ENCODE data around the gene NUCB2. TPM values are rescaled to one million over a fixed set of nuclear protein-coding genes. Genes with fewer than 3 reads are reported as not detected.

NUCB2 gene
- polyA plus RNA-seq, 1 donor from 2014 or later: 22.5 TPM

DNA sequence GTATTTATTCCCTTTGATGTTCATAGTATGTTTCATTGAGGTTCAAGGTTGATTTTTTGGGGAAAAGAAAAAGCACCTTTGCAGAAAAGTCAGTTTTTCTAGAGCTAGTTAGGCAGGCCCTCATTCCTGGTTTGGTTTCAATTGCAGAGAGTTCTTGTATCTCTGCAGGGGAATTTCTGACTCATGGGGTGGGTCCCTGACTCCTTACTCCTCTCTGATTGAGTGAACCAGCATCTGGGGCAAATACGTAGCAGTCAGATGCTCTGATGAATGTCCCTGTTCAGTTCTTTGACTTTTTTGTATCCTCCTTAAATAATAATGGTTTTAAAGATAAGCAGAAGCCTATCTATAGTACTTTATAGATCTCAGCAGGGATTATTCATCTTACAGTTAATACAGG, 67.4 kb downstream of the NUCB2 start:
- Mint-ChIP-seq H3K36me3 (no peaks in the 10 kb centered on the region), H3K27ac (no peak overlapping the region), H3K4me3 (no peak overlapping the region), H3K9me3 (no peaks in the 10 kb centered on the region), H3K27me3 (no peaks in the 10 kb centered on the region), H3K4me1 (no peaks in the 10 kb centered on the region)

DNA sequence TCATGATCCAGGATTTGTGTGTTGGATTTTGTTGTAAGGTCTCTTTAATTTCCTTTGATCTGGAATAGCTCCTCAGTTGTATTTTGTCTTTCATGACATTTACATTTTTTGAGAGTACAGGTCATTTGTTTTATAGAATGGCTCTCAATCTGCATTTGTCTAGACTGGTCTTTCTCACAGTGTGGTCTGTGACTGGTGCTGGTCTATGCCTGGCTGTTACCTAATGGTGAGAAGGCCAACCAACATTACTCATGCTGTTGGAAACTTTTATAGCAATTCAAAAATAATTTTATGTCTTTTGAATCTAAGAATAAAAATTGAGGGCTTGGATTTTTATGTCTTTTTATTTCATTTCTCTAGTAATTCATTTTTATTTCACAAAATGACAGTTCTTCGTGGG, 71.1 kb downstream of the NUCB2 start:
- H3K36me3 Mint-ChIP-seq: no peaks in the 10 kb centered on the region
- peaks cover 9 to 13% (median 12%) of the 10 kb centered on the region in 3 donors for H3K4me1 Mint-ChIP-seq
- no peak overlapping the region for H3K27ac Mint-ChIP-seq
- no peaks in the 10 kb centered on the region for H3K9me3 Mint-ChIP-seq
- no peak overlapping the region for H3K4me3 Mint-ChIP-seq
- H3K27me3 Mint-ChIP-seq: peaks cover 14% of the 10 kb centered on the region

GRCh38 chr11:17350455-17351171, 74.1 kb downstream of the NUCB2 start:
- H3K4me3 Mint-ChIP-seq: peak overlapping the region in 3 of 4 donors; percentile 80 to 93 (median 92)
- peak overlapping the region in 1 of 3 donors; percentile 83 for H3K27ac Mint-ChIP-seq
- peaks cover 17 to 31% (median 22%) of the 10 kb centered on the region in 3 donors for H3K4me1 Mint-ChIP-seq
- H3K9me3 Mint-ChIP-seq: peaks cover 0 to 5% (median 0%) of the 10 kb centered on the region in 3 donors
- H3K27me3 Mint-ChIP-seq: peaks cover 27% of the 10 kb centered on the region
- no peaks in the 10 kb centered on the region for H3K36me3 Mint-ChIP-seq

DNA sequence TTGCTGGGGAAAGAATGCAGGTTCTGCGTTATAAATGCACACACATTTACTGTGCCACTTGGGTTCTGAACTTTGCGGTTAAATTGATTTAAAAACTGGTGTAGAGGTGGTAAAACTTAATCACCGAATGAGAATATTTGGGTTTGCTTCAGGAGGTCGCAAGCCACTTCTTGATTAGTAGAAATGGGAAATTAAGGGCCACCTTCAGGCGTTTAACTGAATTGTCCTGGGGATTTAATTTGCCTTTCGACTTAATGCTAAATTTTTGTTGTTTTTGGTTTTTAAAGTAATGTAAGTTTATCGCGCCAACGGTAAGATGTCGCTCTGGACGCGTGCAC, 74.6 kb downstream of the NUCB2 start:
- Mint-ChIP-seq H3K36me3 (no peaks in the 10 kb centered on the region), H3K4me1 (peaks cover 17 to 31% (median 22%) of the 10 kb centered on the region in 3 donors), H3K27ac (peak overlapping the region in 1 of 3 donors; percentile 83), H3K9me3 (peaks cover 0 to 7% (median 0%) of the 10 kb centered on the region in 3 donors), H3K4me3 (peak overlapping the region in 3 of 4 donors; percentile 80 to 93 (median 92)), H3K27me3 (peaks cover 27% of the 10 kb centered on the region)

DNA sequence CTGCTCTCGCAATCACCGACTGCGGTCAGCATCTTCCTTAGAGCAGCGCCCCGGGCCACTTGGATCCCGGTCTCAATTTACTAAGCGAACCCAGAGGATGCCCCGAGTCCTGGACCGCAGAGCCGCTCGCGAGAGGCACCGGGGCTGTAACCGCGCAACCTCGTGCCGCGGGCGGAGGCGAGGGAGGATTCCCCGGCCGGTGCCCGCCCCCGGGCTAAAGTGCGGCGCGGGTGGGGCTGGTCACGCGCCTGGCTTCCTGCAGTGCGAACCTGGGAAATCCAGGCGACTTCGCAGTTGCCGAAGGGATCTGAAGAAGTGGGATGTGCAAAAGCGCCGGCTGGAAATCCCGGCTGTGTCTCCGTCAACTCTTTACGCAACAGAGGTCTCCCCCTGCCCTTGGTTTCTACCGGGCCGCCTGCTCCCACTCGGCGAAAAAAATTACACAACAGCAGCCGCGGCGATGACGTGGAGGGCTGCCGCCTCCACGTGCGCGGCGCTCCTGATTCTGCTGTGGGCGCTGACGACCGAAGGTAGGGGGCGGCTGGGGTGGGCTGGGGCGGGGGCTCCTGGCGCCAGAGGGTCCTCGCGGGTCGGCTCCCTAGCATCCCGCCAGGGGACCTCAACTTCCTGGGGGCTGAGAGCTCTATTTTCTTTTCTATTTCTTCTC, 75.1 kb downstream of the NUCB2 start, which contains the start of gene NCR3LG1:
Gene NCR3LG1 (plus strand): TSS at position 291 of the 667 bp plus-strand sequence. CDS start 170 bp downstream, at position 461.
- H3K27ac Mint-ChIP-seq: peak within 1 kb of the TSS; percentile 83 to 86 (median 83)
- H3K4me3 Mint-ChIP-seq: peak within 1 kb of the TSS; percentile 80 to 96 (median 92)
- no peaks in the 10 kb centered on the region for H3K36me3 Mint-ChIP-seq
- H3K4me1 Mint-ChIP-seq: peaks cover 17 to 31% (median 22%) of the 10 kb centered on the region in 3 donors
- peaks cover 0 to 7% (median 3%) of the 10 kb centered on the region in 3 donors for H3K9me3 Mint-ChIP-seq
- peaks cover 30% of the 10 kb centered on the region for H3K27me3 Mint-ChIP-seq

DNA sequence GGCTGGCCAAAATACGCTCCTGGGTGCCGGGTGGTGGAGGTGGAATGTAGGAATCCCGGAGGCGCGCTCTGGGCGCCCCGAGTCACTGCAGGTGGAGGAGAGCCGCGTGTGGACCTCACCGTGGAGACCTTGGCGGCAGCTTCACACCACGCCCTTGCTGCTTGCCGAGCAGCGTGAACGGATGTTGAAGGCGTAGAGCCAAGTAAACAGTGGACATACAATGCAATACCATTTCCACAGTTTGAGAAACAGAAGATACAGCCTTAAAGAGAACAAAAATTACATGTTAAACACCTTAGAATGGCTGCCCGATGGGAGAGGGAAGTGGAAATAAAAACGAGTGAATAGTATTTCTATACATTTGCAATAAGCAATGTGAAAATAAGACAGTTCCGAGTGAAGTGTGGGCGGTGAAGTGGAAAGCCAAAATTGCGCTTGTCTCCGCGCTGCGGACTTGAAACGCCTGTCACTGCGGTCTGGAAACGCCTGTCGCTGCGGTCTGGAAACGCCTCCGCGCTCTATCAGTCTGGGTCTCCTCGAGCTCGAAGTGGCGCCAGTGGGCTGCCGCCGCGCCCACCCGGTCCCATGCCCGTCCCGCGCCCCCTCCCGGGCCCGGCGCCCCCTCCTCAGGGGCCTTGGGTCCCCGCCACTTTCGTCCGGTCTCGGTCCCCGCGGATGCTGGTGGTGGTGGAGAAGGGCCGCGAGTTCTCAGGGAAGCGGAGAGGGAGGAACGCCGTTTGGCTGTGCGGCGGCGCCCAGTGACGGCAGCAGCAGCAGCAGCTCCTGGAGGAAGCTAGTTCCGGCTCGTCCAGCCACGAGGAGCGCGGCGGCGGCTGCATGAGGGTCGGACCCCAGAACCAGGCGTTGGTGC, 76.6 kb downstream of the NUCB2 start:
- no peaks in the 10 kb centered on the region for H3K36me3 Mint-ChIP-seq
- H3K27me3 Mint-ChIP-seq: peaks cover 30% of the 10 kb centered on the region
- peak overlapping the region; percentile 79 to 86 (median 83) for H3K27ac Mint-ChIP-seq
- peaks cover 17 to 31% (median 22%) of the 10 kb centered on the region in 3 donors for H3K4me1 Mint-ChIP-seq
- H3K9me3 Mint-ChIP-seq: peaks cover 0 to 7% (median 3%) of the 10 kb centered on the region in 3 donors
- H3K4me3 Mint-ChIP-seq: peak overlapping the region; percentile 80 to 96 (median 90)

DNA sequence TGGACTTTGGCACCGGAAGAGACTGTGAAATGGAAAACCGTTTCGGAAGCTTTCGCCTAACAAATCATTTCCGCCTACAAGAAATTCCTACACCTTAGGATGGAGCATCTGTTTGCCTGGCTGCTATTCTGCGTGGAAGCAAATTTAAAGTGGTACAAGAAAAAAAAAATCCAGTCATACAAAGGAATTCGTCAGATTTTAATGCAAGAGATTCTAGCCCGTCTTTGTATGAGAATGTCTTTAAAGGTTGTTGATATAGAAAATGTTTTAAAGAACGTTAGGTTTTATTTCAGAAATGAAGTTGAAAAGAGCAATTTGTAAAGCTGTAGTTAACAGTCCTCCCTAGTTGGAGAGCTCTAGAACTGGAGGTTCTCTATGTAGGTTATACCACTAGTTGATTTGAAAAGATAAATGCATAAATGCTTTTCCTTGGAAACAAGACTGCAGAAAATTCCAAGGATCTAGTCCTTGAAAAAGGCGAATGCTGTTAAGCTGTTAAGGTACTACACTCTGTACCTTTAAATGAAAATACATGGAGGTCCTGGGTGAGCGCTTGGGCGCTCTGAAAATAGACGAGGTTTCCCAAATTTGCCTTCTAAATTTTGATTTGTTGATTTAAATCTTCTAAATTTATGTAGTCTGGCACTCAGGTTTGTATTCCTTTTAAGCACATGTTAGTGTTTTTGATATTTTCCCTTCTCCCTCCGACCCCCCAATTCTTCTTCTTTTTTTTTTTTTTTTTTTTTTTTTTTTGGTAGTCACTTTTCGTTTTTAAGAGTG, 77.5 kb downstream of the NUCB2 start:
- peak overlapping the region; percentile 2 to 59 (median 43) for H3K27ac Mint-ChIP-seq
- H3K4me3 Mint-ChIP-seq: peak overlapping the region; percentile 80 to 96 (median 90)
- peaks cover 17 to 31% (median 22%) of the 10 kb centered on the region in 3 donors for H3K4me1 Mint-ChIP-seq
- peaks cover 30% of the 10 kb centered on the region for H3K27me3 Mint-ChIP-seq
- no peaks in the 10 kb centered on the region for H3K36me3 Mint-ChIP-seq
- peaks cover 1 to 8% (median 3%) of the 10 kb centered on the region in 3 donors for H3K9me3 Mint-ChIP-seq

- Mint-ChIP-seq H3K9me3 (peaks cover 3 to 10% (median 5%) of the 10 kb centered on the region in 3 donors), H3K36me3 (no peaks in the 10 kb centered on the region), H3K4me1 (peaks cover 17 to 31% (median 22%) of the 10 kb centered on the region in 3 donors), H3K27ac (peak overlapping the region in 2 of 3 donors; percentile 2 to 43), H3K27me3 (peaks cover 30% of the 10 kb centered on the region), H3K4me3 (peak overlapping the region; percentile 21 to 93 (median 86))
Measured at GRCh38 chr11:17354601-17354991, 78.1 kb downstream of the NUCB2 start.

DNA sequence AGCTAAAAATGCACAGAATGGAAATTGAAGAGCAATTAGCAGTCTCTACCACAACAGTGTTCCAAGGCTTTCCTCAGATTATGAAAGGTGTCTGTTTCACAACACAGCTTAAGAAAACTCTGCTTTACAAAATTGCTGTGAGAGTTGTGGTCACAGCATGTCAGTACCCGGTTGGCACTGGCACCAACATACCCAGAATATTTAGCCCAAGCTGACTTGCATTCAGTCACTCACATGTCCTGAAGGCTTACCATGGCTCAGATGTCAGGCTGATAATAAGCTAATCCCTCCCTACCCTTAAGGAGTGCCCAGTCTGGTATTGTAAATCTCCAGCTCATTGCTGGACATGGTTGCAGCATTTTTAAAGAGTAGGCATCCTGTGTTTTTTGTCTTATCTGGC, 90.0 kb downstream of the NUCB2 start:
- H3K27me3 Mint-ChIP-seq: peaks cover 3% of the 10 kb centered on the region
- H3K36me3 Mint-ChIP-seq: peaks cover 4% of the 10 kb centered on the region
- H3K27ac Mint-ChIP-seq: no peak overlapping the region
- H3K4me1 Mint-ChIP-seq: no peaks in the 10 kb centered on the region
- H3K9me3 Mint-ChIP-seq: peaks cover 12 to 32% (median 14%) of the 10 kb centered on the region in 3 donors
- no peak overlapping the region for H3K4me3 Mint-ChIP-seq

- Mint-ChIP-seq H3K27me3 (peaks cover 3% of the 10 kb centered on the region), H3K4me3 (no peak overlapping the region), H3K9me3 (peaks cover 17 to 45% (median 22%) of the 10 kb centered on the region in 3 donors), H3K36me3 (peaks cover 5% of the 10 kb centered on the region), H3K4me1 (no peaks in the 10 kb centered on the region), H3K27ac (no peak overlapping the region)
Measured at GRCh38 chr11:17368551-17368950, 92.0 kb downstream of the NUCB2 start.

- H3K9me3 Mint-ChIP-seq: peaks cover 17 to 45% (median 22%) of the 10 kb centered on the region in 3 donors
- H3K4me1 Mint-ChIP-seq: no peaks in the 10 kb centered on the region
- H3K27ac Mint-ChIP-seq: no peak overlapping the region
- H3K36me3 Mint-ChIP-seq: peaks cover 5% of the 10 kb centered on the region
- H3K27me3 Mint-ChIP-seq: peaks cover 3% of the 10 kb centered on the region
- no peak overlapping the region for H3K4me3 Mint-ChIP-seq
Measured at GRCh38 chr11:17369094-17369493, 92.6 kb downstream of the NUCB2 start.

- H3K9me3 Mint-ChIP-seq: peaks cover 17 to 45% (median 22%) of the 10 kb centered on the region in 3 donors
Measured at GRCh38 chr11:17369684-17370243, 93.2 kb downstream of the NUCB2 start.

DNA sequence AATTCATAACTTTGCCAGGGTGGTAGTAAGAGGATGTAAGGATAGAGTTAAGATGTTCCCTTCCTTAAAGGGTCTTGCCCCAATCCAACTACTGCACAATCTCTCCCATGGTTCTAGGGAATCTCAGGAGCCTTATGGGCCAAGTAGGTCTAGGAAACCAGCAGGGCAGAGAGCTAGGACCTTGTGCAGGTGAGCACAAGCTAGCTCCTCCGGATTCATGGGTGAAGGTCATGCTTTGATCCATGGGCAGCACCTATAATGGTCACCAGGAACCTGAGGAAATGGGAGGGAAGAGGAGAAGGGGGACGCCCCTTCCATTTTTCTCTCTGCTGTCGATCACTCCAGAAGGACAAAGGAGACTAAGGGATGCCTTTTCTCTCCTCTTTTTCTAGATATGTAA, 95.1 kb downstream of the NUCB2 start:
- H3K36me3 Mint-ChIP-seq: peaks cover 4% of the 10 kb centered on the region
- no peaks in the 10 kb centered on the region for H3K4me1 Mint-ChIP-seq
- no peak overlapping the region for H3K4me3 Mint-ChIP-seq
- H3K27ac Mint-ChIP-seq: peak overlapping the region in 1 of 3 donors; percentile 16
- H3K9me3 Mint-ChIP-seq: peaks cover 17 to 45% (median 22%) of the 10 kb centered on the region in 3 donors
- H3K27me3 Mint-ChIP-seq: peaks cover 3% of the 10 kb centered on the region

More at GRCh38 chr11:17369684-17370243, 93.2 kb downstream of the NUCB2 start:
- Mint-ChIP-seq H3K36me3 (peaks cover 5% of the 10 kb centered on the region), H3K27me3 (peaks cover 3% of the 10 kb centered on the region), H3K27ac (no peak overlapping the region), H3K4me3 (no peak overlapping the region), H3K4me1 (no peaks in the 10 kb centered on the region)

GRCh38 chr11:17375547-17375946, 99.0 kb downstream of the NUCB2 start:
- no peak overlapping the region for H3K27ac Mint-ChIP-seq
- peaks cover 8 to 27% (median 15%) of the 10 kb centered on the region in 3 donors for H3K9me3 Mint-ChIP-seq
- H3K36me3 Mint-ChIP-seq: peaks cover 4% of the 10 kb centered on the region
- no peaks in the 10 kb centered on the region for H3K4me1 Mint-ChIP-seq
- H3K4me3 Mint-ChIP-seq: no peak overlapping the region
- H3K27me3 Mint-ChIP-seq: no peaks in the 10 kb centered on the region
